HG02610 (cell line): ENCODE measurements around the gene FAM114A1.
"Not testable (repeated sequence)": the region's sequence is repeated elsewhere in the genome, so short reads cannot be mapped to it uniquely, and the experiment has no call there.

Experiments used
- ATAC-seq: cut with Tn5 transposase; IDR thresholded peaks from one replicate; pipeline ENCODE4 v1.9.1; 2021; ENCODE audit warnings: mild to moderate bottlenecking, moderate library complexity; ENCODE audit not compliant: unreplicated experiment

Gene FAM114A1

DNA sequence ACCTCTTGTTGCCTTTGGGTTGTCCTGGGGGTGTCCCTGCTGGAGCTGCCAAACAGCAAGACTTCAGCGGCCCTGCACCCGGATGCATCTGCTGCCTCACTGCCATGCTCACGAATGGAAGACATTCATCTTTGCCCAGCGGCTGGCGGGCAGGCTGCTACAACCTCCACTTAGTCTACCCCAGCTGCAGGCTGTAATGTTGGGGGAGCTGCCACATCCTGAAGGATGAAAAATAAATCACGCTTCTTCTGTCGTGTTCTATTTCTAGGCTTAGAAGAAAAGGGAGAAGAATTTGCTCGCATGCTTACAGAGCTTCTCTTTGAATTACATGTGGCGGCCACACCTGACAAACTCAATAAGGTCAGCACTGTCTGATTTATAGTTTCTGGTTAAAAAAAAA lies 61.4 kb downstream of the FAM114A1 start:
- ATAC-seq: no peak

GRCh38 chr4:38930204-38930603 lies 62.6 kb downstream of the FAM114A1 start:
- ATAC-seq: peak; percentile 93

GRCh38 chr4:38930707-38931106 lies 63.1 kb downstream of the FAM114A1 start:
- no peak for ATAC-seq

DNA sequence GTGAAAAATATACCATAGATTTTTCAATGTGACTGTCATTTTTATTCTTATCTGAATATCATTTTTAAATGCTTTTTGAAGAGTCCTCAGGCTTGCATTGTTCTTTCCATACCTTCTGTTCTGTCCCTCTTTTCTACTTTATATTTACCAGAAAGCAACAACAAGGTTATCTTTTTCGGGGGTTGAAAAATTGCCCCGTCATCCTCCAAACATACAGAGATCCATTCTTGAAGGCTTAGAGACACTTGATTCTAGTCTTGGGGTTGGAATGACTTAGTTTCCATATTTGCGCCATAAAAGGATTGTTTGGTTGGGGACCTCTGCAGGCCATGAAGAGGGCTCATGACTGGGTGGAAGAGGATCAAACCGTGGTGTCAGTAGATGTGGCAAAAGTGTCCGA lies 63.5 kb downstream of the FAM114A1 start:
- ATAC-seq: no peak

GRCh38 chr4:38935391-38936073 lies 67.9 kb downstream of the FAM114A1 start:
- no peak for ATAC-seq

DNA sequence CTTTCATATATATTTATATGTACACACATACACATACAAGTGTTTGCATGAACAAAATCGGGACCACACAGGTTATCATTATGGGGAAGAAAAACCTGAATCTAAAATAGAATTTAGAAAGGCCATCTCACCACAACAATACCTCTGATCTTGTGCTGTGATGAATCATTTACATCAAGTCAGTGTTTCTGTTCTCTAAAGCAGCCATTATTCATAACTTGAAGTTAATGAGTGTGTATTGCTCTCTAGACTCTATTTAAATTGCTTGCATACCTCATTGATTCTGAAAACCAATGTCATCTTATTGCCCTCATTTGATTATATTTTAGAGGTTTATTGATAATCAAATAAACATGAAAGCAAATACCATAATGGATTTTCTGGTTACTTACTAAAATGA lies 71.6 kb downstream of the FAM114A1 start:
- peak; percentile 91 for ATAC-seq

DNA sequence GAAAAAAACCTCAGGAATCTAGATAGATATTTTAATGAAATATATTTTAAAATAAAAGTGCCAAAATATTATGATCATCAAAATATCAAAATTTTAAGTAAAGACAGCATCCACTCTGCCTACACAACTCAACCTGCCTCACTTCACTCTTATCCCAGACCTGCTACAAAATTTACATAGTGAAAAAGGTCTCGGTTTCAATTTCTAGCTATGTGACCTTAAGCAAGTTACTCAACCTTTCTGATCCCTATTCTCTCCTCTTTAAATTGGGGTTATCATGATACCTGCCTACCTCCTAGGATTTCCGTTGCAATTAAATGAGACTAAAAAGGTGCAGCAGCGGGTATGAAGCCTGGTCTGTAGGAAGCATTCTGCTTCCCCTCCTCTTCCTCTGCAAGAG lies 72.9 kb downstream of the FAM114A1 start:
- ATAC-seq: no peak

- not testable (repeated sequence) for ATAC-seq
Measured at GRCh38 chr4:38941906-38942305, 74.3 kb downstream of the FAM114A1 start.

GRCh38 chr4:38943343-38943742 lies 75.7 kb downstream of the FAM114A1 start:
- ATAC-seq: no peak

GRCh38 chr4:38944440-38944839 lies 76.8 kb downstream of the FAM114A1 start:
- ATAC-seq: no peak

GRCh38 chr4:38946919-38947318 lies 79.3 kb downstream of the FAM114A1 start:
- no peak for ATAC-seq

GRCh38 chr4:38948551-38948950 lies 80.9 kb downstream of the FAM114A1 start:
- no peak for ATAC-seq

DNA sequence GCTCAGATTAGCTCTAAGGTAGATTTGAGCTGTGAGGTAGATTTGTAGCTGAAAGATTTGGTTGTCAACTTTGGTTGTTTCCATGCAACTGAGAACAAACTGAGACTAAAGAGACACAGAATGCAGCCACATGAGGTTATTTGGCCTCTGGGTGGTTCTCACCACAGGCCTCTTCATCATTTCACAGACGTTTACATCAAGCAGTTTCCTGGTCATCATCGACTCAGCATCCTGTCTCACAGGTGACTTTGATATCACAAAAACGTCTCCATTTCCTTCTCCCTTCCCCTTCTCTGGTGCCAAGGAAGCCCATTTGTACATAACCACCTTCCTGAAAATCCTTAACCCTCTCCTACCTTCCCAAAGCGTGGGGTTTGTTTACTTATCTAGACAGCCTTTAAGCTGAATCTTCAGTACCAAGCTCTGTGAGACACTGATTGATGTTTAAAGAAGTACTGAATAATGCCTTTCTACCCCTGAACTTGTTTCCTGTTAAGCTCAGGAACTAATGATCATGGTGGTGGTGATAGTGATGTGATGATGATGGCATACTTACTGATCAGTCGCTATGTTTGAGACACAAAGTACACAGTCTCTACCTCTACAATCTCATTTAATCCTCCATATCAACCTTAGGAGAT lies 81.9 kb downstream of the FAM114A1 start:
- ATAC-seq: no peak

DNA sequence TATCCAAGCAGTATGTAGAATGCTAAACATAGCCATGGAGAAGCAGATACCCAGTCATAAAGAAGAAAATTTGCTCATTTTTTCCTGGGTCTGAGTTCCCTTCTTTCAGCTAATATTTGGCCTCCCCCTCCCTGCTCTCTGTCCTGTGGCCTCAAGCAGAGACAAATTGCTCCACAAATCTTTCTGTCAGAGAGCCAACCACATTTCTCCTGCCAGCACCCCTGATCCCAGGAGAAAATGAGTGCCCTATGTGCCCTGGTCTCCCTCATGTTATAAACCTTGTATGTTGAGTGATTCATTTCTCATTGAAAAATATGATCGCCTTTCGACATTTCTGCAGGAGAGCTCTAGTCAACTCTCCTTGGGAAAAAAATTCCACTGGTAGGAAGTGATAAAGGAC lies 82.6 kb downstream of the FAM114A1 start:
- no peak for ATAC-seq

DNA sequence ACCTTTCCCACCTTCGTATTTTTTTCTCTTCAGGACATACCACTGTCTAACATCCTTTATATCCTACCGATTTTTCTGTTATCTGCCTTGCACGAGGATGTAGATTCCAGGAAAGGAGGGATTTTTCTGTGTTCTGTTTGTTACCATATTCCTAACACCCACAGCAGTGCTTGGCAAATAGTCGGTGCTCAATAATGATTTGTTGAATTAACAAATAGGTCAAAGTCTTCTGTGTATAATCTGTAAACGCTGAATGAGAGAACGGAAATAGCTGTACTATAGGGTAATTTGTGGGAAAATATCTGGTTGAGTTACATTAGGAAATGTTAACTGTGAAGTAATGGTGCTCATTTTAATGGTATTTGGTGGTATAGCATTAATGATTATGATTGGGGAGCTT lies 83.1 kb downstream of the FAM114A1 start:
- ATAC-seq: no peak

- no peak for ATAC-seq
Measured at GRCh38 chr4:38951598-38951997, 84.0 kb downstream of the FAM114A1 start.

GRCh38 chr4:38952017-38952416 lies 84.4 kb downstream of the FAM114A1 start:
- ATAC-seq: no peak

DNA sequence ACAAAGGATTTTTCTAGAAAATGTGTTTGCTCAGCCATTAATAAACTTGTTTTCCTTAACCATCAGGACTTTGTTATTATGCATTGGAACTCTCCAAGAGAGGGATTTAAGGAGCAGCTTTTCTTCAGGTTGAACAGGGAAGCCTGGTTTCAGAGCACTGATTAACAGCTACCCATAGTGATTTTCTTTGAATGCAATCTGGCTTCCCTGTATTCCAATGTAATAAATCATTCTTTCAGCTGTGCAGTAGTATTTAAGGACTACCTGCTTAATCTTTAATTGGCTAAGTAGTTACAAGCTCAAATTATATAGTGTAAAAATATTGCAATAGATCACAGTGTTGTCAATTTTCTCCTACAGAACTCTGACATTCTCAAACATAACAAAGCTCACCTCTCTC lies 87.1 kb downstream of the FAM114A1 start:
- ATAC-seq: no peak

GRCh38 chr4:38955957-38956356 lies 88.4 kb downstream of the FAM114A1 start:
- no peak for ATAC-seq

GRCh38 chr4:38957261-38957815 lies 89.7 kb downstream of the FAM114A1 start:
- no peak for ATAC-seq

GRCh38 chr4:38957893-38958292 lies 90.3 kb downstream of the FAM114A1 start:
- ATAC-seq: no peak

DNA sequence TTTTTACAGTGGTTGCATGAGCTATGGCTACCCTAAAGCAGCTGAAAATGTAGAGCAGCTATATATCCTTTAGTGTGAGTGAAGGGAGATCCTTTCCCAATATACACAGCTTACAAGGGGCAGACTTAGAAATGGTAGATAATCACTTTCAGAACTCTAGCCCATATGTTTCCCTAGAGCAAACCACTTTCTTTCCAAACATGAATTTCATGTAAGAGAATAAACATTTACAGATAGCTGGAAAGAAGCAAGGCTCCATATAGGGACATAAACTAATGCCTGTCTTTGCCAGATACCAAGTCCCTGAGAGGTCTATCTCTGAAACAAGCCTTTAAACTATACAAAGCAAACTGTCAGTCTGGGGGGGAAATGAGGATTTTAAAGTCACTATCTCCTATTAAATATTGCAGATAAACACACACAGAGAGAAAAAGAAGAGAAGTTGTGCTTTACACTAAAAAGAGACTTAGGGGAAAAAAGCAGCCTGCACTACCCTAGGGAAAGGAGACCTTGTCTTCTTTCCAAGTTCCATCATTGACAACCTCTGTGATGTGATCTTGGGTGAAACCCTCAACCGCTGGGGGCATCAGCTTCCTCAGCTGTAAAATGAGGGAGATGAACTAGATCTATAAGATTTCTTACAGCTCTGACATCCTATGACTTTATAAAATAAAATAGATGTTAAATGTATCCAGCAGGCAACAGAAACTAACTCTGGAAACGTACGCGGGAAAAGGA lies 91.0 kb downstream of the FAM114A1 start:
- no peak for ATAC-seq
